ENCODE data around the gene POLE. TPM values are rescaled to one million over a fixed set of nuclear protein-coding genes. Genes with fewer than 3 reads are reported as not detected.

The POLE gene
- total RNA-seq, 1 experiment from 2014 or later, result 147 TPM

GRCh38 chr12:132729541-132730320 lies 42.6 kb upstream of the POLE start:
- Histone ChIP-seq H2BK5ac (ENCODE audit: insufficient read length, low read length) (no peak overlapping the region), H4K91ac (ENCODE audit: insufficient read length, low read depth, low read length) (no peak overlapping the region), H3K79me2 (ENCODE audit: insufficient read depth, low read length) (no peaks in the 10 kb centered on the region), H2BK120ac (ENCODE audit: low read depth, low read length, poor library complexity, severe bottlenecking) (no peak overlapping the region), H2BK15ac (ENCODE audit: low read depth, low read length) (no peak overlapping the region), H3K4me2 (ENCODE audit: insufficient read depth, insufficient read length, low read length) (no peak overlapping the region), H3K79me1 (ENCODE audit: insufficient read depth, low read depth, low read length, poor library complexity, severe bottlenecking) (no peaks in the 10 kb centered on the region), H3K4ac (ENCODE audit: low read depth, low read length) (no peak overlapping the region), H3K4me1 (ENCODE audit: insufficient read depth, low read length) (no peaks in the 10 kb centered on the region), H4K5ac (ENCODE audit: insufficient read length, low read depth, low read length) (no peak overlapping the region), H3K18ac (ENCODE audit: insufficient read length, low read depth, low read length) (no peak overlapping the region), H3T11ph (ENCODE audit: low read length) (no peak overlapping the region), H3K9me3 (ENCODE audit: control insufficient read depth, low read depth, low read length) (no peaks in the 10 kb centered on the region), H3K56ac (ENCODE audit: insufficient read length, low read depth, low read length) (no peak overlapping the region), H2AK5ac (ENCODE audit: insufficient read length, low read length) (no peak overlapping the region), H3K9ac (ENCODE audit: extremely low read depth, insufficient read length, low read length) (no peak overlapping the region), H2AFZ (ENCODE audit: low read length) (no peak overlapping the region), H3K14ac (ENCODE audit: insufficient read depth, low read length) (no peak overlapping the region), H4K20me1 (ENCODE audit: control insufficient read depth, insufficient read depth, insufficient read length) (no peaks in the 10 kb centered on the region), H3K27me3 (ENCODE audit: insufficient read depth, low read length) (no peaks in the 10 kb centered on the region), H2BK12ac (ENCODE audit: insufficient read length, low read depth, low read length) (no peak overlapping the region), H3K23me2 (ENCODE audit: insufficient read length, low read depth, low read length, poor library complexity, severe bottlenecking) (no peaks in the 10 kb centered on the region), H2BK20ac (ENCODE audit: low read depth, low read length, poor library complexity, severe bottlenecking) (no peak overlapping the region), H3K27ac (ENCODE audit: insufficient read length, low read depth, low read length) (no peak overlapping the region), H3K23ac (ENCODE audit: insufficient read length, low read depth, low read length) (no peak overlapping the region), H4K8ac (replicated peaks; ENCODE audit: insufficient read length, low read depth, low read length) (no peak overlapping the region)
- Mint-ChIP-seq H3K4me1 (no peaks in the 10 kb centered on the region), H3K9me3 (peaks cover 13 to 16% of the 10 kb centered on the region in 2 experiments), H3K27ac (peak overlapping the region; percentile 53 to 72 (median 63); a peak in 4 of 7 replicates), H3K36me3 (ENCODE audit: insufficient read depth in 1 of 3, low read depth in 3 of 3) (peaks cover 85 to 96% (median 95%) of the 10 kb centered on the region in 3 experiments), H3K27me3 (ENCODE audit: low read depth) (no peaks in the 10 kb centered on the region), H3K4me3 (no peak overlapping the region)
- no peak for DNase-seq
- TF ChIP-seq, protein P1, sequence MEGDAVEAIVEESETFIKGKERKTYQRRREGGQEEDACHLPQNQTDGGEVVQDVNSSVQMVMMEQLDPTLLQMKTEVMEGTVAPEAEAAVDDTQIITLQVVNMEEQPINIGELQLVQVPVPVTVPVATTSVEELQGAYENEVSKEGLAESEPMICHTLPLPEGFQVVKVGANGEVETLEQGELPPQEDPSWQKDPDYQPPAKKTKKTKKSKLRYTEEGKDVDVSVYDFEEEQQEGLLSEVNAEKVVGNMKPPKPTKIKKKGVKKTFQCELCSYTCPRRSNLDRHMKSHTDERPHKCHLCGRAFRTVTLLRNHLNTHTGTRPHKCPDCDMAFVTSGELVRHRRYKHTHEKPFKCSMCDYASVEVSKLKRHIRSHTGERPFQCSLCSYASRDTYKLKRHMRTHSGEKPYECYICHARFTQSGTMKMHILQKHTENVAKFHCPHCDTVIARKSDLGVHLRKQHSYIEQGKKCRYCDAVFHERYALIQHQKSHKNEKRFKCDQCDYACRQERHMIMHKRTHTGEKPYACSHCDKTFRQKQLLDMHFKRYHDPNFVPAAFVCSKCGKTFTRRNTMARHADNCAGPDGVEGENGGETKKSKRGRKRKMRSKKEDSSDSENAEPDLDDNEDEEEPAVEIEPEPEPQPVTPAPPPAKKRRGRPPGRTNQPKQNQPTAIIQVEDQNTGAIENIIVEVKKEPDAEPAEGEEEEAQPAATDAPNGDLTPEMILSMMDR (conservative IDR thresholded peaks at IDR 0.05), result no peak
- no CpG with 5 or more reads among the region's 24 CpGs for WGBS (ENCODE audit: extremely low coverage, insufficient read length, low lambda C conversion rate)

All from H9 (cell line).